Neural progenitor cell (in vitro differentiated cells): Measurements from ENCODE around the gene GAL3ST3.

ENCODE experiments used
- EZH2phosphoT487 ChIP-seq: fragments of 200-600 bp; sonication (generic); IDR thresholded peaks from 2 replicates; pipeline ENCODE4 v1.6.1; 2017; ENCODE audit warnings: antibody characterized with exemption
- TF ChIP-seq, protein P1 (sequence below): fragments of 200-600 bp; sonication (generic); IDR thresholded peaks from 2 replicates; pipeline ENCODE4 v1.5.1; 2017; ENCODE audit warnings: antibody characterized with exemption, mild to moderate bottlenecking

DNA sequence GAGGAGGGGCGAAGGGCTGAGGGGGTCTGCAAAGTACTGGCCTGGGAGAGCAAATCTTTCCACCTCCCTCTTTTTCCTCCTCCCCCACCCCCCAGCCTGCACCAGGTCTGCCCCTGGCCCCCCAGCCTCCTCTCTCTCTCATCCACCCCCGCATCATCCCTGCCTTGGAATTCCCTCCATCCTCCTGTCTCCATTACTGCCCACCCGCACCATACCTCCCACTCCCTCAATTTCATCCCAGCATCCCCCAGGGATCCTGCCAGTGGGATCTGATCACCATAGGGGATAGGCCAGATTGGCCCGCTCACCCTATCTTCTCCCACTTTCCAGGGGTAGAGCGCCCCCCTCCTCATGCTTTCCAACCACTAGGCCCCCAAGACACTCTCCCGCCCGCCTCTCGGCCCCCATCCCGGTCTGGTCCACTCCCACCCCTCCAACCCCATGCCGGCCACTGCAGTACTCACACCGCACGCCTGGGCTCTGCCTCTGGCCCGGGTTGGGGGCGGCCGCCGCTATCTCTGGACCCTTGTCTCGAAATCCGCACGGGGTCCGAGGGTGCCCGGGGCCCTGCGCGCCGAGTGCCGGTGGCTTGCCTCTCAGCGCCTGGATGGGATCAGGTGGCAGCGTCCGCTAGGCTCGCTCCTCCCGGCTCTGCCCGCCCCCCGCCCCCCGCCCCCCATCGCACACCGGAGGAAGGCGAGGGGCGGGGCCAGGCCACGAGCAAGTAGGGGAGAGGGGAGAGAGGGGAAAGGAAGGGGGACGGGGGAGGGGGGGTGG is at the start of gene GAL3ST3:
- TF ChIP-seq, protein P1, sequence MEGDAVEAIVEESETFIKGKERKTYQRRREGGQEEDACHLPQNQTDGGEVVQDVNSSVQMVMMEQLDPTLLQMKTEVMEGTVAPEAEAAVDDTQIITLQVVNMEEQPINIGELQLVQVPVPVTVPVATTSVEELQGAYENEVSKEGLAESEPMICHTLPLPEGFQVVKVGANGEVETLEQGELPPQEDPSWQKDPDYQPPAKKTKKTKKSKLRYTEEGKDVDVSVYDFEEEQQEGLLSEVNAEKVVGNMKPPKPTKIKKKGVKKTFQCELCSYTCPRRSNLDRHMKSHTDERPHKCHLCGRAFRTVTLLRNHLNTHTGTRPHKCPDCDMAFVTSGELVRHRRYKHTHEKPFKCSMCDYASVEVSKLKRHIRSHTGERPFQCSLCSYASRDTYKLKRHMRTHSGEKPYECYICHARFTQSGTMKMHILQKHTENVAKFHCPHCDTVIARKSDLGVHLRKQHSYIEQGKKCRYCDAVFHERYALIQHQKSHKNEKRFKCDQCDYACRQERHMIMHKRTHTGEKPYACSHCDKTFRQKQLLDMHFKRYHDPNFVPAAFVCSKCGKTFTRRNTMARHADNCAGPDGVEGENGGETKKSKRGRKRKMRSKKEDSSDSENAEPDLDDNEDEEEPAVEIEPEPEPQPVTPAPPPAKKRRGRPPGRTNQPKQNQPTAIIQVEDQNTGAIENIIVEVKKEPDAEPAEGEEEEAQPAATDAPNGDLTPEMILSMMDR = no peak
- no peak for TF ChIP-seq EZH2phosphoT487
